ENCODE data around the gene FEM1A. TPM values are rescaled to one million over a fixed set of nuclear protein-coding genes. Genes with fewer than 3 reads are reported as not detected.

The FEM1A gene
- total and polyA plus RNA-seq, 2 of the 8 experiments (the other 6 are each of a cell fraction or from before 2014, with no cell fraction given): 6.7 to 16.1 TPM

DNA sequence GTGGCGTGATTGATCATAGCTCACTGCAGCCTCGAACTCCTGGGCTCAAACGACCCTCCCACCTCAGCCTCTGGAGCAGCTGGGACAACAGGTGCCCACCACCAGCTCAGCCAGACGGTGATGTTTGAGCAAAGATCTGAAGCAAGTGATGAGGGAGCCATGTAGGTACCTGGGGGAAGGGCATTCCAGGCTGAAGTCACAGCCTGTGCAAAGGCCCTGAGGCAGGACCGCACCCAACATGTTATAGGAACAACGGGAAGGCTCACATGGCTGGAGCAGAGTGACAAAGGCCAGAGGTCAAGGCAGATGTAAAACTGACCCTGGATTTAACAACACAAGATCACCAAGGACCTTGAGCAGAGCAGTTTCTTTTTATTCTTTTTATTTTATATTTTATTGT is 14.8 kb downstream of the FEM1A start (continued):
- TF ChIP-seq, protein P1, sequence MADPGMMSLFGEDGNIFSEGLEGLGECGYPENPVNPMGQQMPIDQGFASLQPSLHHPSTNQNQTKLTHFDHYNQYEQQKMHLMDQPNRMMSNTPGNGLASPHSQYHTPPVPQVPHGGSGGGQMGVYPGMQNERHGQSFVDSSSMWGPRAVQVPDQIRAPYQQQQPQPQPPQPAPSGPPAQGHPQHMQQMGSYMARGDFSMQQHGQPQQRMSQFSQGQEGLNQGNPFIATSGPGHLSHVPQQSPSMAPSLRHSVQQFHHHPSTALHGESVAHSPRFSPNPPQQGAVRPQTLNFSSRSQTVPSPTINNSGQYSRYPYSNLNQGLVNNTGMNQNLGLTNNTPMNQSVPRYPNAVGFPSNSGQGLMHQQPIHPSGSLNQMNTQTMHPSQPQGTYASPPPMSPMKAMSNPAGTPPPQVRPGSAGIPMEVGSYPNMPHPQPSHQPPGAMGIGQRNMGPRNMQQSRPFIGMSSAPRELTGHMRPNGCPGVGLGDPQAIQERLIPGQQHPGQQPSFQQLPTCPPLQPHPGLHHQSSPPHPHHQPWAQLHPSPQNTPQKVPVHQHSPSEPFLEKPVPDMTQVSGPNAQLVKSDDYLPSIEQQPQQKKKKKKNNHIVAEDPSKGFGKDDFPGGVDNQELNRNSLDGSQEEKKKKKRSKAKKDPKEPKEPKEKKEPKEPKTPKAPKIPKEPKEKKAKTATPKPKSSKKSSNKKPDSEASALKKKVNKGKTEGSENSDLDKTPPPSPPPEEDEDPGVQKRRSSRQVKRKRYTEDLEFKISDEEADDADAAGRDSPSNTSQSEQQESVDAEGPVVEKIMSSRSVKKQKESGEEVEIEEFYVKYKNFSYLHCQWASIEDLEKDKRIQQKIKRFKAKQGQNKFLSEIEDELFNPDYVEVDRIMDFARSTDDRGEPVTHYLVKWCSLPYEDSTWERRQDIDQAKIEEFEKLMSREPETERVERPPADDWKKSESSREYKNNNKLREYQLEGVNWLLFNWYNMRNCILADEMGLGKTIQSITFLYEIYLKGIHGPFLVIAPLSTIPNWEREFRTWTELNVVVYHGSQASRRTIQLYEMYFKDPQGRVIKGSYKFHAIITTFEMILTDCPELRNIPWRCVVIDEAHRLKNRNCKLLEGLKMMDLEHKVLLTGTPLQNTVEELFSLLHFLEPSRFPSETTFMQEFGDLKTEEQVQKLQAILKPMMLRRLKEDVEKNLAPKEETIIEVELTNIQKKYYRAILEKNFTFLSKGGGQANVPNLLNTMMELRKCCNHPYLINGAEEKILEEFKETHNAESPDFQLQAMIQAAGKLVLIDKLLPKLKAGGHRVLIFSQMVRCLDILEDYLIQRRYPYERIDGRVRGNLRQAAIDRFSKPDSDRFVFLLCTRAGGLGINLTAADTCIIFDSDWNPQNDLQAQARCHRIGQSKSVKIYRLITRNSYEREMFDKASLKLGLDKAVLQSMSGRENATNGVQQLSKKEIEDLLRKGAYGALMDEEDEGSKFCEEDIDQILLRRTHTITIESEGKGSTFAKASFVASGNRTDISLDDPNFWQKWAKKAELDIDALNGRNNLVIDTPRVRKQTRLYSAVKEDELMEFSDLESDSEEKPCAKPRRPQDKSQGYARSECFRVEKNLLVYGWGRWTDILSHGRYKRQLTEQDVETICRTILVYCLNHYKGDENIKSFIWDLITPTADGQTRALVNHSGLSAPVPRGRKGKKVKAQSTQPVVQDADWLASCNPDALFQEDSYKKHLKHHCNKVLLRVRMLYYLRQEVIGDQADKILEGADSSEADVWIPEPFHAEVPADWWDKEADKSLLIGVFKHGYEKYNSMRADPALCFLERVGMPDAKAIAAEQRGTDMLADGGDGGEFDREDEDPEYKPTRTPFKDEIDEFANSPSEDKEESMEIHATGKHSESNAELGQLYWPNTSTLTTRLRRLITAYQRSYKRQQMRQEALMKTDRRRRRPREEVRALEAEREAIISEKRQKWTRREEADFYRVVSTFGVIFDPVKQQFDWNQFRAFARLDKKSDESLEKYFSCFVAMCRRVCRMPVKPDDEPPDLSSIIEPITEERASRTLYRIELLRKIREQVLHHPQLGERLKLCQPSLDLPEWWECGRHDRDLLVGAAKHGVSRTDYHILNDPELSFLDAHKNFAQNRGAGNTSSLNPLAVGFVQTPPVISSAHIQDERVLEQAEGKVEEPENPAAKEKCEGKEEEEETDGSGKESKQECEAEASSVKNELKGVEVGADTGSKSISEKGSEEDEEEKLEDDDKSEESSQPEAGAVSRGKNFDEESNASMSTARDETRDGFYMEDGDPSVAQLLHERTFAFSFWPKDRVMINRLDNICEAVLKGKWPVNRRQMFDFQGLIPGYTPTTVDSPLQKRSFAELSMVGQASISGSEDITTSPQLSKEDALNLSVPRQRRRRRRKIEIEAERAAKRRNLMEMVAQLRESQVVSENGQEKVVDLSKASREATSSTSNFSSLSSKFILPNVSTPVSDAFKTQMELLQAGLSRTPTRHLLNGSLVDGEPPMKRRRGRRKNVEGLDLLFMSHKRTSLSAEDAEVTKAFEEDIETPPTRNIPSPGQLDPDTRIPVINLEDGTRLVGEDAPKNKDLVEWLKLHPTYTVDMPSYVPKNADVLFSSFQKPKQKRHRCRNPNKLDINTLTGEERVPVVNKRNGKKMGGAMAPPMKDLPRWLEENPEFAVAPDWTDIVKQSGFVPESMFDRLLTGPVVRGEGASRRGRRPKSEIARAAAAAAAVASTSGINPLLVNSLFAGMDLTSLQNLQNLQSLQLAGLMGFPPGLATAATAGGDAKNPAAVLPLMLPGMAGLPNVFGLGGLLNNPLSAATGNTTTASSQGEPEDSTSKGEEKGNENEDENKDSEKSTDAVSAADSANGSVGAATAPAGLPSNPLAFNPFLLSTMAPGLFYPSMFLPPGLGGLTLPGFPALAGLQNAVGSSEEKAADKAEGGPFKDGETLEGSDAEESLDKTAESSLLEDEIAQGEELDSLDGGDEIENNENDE (IDR thresholded peaks at IDR 0.05; ENCODE audit: insufficient replicate concordance, low read length): no peak
- TF ChIP-seq POLR2AphosphoS5 (IDR thresholded peaks at IDR 0.05; ENCODE audit: low read depth, low read length) (no peak), NRF1 (IDR thresholded peaks at IDR 0.05; ENCODE audit: low read depth, low read length) (no peak), POU5F1 (IDR thresholded peaks at IDR 0.05; ENCODE audit: low read depth, low read length) (no peak), KDM1A (IDR thresholded peaks at IDR 0.05; ENCODE audit: borderline replicate concordance, low read length) (peak; percentile 84; the same call in 1 of the 2 replicates)

All from H1 (cell line).